ENCODE data around the gene TMEM144. TPM values are rescaled to one million over a fixed set of nuclear protein-coding genes. Genes with fewer than 3 reads are reported as not detected.
"Not testable (repeated sequence)": the region's sequence is repeated elsewhere in the genome, so short reads cannot be mapped to it uniquely, and the experiment has no call there.

TMEM144 gene
- total RNA-seq, 2 donors from 2014 or later, result 9.3 to 11.1 TPM

- intact Hi-C loops (cut with DNase I), result no loop called here
- no peak for ATAC-seq
Measured at GRCh38 chr4:158186815-158187214, 23.5 kb upstream of the TMEM144 start.

GRCh38 chr4:158189422-158189821 is 20.9 kb upstream of the TMEM144 start:
- ATAC-seq (no peak), DNase-seq (no peak)
- intact Hi-C loops (cut with DNase I), result no loop called here

More at GRCh38 chr4:158186815-158187214, 23.5 kb upstream of the TMEM144 start:
- DNase-seq, result no peak

DNA sequence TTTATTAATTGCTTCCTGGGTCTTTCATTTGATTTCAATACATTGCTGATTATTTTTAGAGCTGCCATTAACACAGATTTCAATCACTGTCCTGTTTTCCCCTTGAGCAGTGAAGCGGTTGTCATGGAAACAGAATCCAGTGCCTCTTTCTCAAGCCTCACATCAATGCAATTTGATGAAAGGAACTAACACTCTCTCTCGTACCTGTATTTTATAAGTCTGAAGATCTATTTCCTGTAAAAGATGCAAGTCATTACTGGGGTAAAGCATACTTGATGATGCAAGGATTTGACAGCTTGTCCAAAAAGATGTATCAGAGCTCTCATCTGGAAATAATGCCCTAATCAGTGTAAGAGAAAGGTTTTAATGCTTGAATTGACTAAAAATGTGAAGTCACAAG is 19.6 kb upstream of the TMEM144 start:
- intact Hi-C loops (cut with DNase I), result loop anchor here (5.0 to 10.0 kb wide), 2 partner anchors 62 to 64 kb away; no protein-coding TSS in a partner anchor
- DNase-seq, result no peak
- ATAC-seq, result no peak

GRCh38 chr4:158192439-158193158 is 17.7 kb upstream of the TMEM144 start:
- no peak for DNase-seq
- ATAC-seq, result peak; percentile 25 to 64
- intact Hi-C loops (cut with DNase I), result loop anchor here (5.0 to 10.0 kb wide), 2 partner anchors 60 to 62 kb away; no protein-coding TSS in a partner anchor

DNA sequence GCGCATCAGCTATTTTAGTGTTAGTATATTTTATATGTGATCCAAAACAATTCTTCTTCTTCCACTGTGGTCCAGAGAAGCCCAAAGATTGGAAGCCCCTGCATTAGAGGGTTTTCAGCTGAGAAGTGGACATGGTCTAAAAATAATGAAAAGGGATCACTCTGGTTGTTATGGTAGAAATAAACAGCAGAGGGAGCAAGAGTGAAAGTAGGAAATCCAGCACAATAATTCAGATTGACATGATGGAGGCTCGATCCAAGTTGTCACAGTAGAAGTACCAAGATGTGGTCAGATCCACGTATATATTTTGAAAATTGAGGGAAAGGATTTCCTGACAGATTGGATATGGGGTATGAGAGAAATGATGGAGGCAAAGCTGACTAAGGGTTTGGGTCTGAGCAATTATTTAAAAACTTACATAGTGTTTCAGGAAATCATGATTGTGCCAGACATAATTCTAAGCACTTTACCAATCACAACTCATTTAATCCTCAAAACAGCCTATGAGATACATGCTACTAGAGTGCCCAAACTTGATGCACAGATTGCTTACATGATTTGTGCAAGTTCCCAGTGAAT is 17.0 kb upstream of the TMEM144 start:
- DNase-seq (no peak), ATAC-seq (peak; percentile 61 to 67)
- intact Hi-C loops (cut with DNase I), result loop anchor here (5.0 to 10.0 kb wide), 2 partner anchors 59 to 62 kb away; no protein-coding TSS in a partner anchor

- no peak for ATAC-seq
- intact Hi-C loops (cut with DNase I), result loop anchor here in 1 of 2 donors (10.0 kb wide), 1 partner anchor 60 kb away; no protein-coding TSS in a partner anchor
- DNase-seq, result no peak
Measured at GRCh38 chr4:158195297-158195696, 15.0 kb upstream of the TMEM144 start.

DNA sequence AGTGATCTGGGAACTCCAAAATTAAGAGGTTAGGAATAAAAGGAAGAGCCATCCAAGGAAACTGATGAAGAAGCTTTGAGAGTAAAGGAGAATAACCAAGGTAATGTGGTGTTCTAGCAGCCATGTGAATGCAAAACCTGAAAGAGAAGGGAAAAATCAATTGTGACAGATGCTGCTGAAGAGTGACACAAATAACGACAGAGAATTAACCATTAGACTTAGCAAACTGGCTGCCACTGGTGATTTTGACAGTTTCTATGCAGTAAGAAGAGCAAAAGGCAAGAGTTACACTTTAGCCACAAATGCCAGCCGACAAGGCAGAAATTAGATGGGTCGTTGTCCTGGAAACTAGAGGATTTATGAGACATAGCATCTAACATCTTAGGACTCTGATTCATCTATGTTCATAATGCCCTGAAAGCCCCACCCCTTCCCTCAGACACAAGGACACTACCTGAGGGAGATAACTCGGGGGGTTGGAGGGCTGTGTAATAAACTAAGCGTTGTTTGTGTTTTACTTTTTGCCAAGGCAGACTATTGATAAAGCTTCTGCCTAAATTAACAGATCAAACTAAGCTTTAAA is 13.0 kb upstream of the TMEM144 start:
- intact Hi-C loops (cut with DNase I), result loop anchor here in 1 of 2 donors (10.0 kb wide), 1 partner anchor 58 kb away; no protein-coding TSS in a partner anchor
- DNase-seq, result no peak
- ATAC-seq, result no peak

GRCh38 chr4:158200214-158200613 is 10.1 kb upstream of the TMEM144 start:
- intact Hi-C loops (cut with DNase I), result no loop called here

GRCh38 chr4:158201322-158201721 is 9.0 kb upstream of the TMEM144 start:
- DNase-seq (no peak), ATAC-seq (peak in 1 of 2 donors; percentile 22)
- intact Hi-C loops (cut with DNase I), result no loop called here

More at GRCh38 chr4:158200214-158200613, 10.1 kb upstream of the TMEM144 start:
- ATAC-seq, result no peak
- no peak for DNase-seq

DNA sequence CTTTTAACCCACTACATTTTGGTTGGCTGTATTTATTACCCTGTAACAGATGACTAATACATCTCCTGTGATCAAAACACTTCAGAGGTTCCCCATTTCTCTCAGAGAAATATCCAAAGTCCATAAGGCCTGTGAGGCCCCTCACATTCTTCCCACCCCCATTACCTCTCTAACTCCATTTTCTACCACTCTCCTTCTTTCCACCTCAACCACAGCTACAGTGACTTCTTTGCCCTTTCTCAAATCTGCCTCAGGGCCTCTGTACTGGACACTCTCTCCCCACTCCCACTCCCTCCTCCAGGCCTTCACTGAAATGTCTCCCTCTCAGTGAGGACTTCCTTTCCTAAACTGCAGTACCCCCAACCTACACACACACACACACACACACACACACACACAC is 8.4 kb upstream of the TMEM144 start:
- intact Hi-C loops (cut with DNase I), result no loop called here
- no peak for DNase-seq
- no peak for ATAC-seq

GRCh38 chr4:158202481-158202880 is 7.8 kb upstream of the TMEM144 start:
- ATAC-seq, result no peak
- intact Hi-C loops (cut with DNase I), result no loop called here
- DNase-seq, result no peak

DNA sequence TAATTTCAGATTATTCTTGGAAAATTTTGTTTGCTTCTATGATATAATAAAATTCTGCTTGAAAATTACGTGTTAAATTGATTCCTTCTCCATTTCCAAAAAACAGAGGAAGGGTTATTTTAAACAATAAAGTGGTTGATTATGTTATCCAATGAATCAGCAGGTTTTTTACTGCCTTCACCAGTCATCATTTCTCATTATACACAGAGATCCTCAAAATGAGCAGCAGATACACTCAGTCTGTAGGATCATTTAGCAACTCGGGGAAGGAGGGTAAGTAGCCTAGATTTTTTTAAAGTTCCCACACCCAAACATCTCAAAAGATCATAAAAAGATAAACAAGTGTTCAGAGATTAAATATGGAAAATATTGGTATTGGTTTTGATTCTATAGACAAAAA is 6.8 kb upstream of the TMEM144 start:
- intact Hi-C loops (cut with DNase I), result no loop called here
- DNase-seq, result no peak
- no peak for ATAC-seq

GRCh38 chr4:158203929-158204328 is 6.4 kb upstream of the TMEM144 start:
- intact Hi-C loops (cut with DNase I), result no loop called here
- ATAC-seq (no peak), DNase-seq (no peak)

- intact Hi-C loops (cut with DNase I), result no loop called here
- DNase-seq (no peak), ATAC-seq (peak in 1 of 2 donors; percentile 42)
Measured at GRCh38 chr4:158208963-158209640, 1.2 kb upstream of the TMEM144 start.

- intact Hi-C loops (cut with DNase I), result no loop called here
- ATAC-seq, result no peak
- DNase-seq, result no peak
Measured at GRCh38 chr4:158211222-158211621, 936 bp downstream of the TMEM144 start.

GRCh38 chr4:158213466-158213865 is 3.2 kb downstream of the TMEM144 start:
- intact Hi-C loops (cut with DNase I), result no loop called here
- ATAC-seq (no peak), DNase-seq (no peak)

DNA sequence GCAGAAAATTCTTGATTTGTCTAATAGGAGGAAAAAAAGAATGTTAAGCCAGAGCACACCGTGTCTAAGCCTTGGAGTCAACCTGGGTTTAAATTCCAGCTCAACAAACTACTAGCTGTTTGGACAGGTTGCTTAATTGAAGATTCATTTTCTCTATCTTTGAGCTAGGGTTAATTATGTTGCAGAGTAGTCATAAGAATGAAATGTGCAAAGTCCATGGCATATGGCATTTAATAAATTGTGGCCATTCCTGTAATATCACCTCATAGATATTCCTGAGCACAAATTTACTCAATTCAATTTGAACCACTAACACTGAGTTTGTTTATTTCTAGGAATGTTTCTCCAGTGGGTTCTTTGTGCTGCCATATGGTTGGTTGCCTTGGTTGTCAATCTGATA is 4.6 kb downstream of the TMEM144 start:
- no peak for DNase-seq
- ATAC-seq, result no peak
- intact Hi-C loops (cut with DNase I), result no loop called here

- peak; percentile 81 to 87 for ATAC-seq
- intact Hi-C loops (cut with DNase I), result no loop called here
- DNase-seq, result no peak
Measured at GRCh38 chr4:158217763-158218162, 7.5 kb downstream of the TMEM144 start.

DNA sequence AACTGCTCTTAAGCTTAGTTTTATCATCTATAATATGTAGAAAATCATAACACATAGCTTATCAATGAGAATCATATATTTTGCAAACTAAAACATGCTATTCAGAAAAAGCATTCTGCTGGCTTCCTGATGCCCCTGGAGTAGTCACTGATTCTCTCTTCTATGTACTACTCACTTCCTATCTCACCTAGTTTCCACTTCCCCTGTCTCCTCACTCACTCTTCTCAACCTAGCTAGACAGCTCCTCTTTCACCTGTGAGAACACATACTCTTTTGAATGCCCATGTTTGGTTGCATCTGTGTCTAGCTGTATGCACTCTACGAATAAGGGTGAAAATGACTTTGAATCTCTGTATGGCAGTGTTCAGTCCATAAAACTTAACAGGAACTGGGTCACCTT is 9.3 kb downstream of the TMEM144 start:
- intact Hi-C loops (cut with DNase I), result no loop called here
- DNase-seq, result no peak
- ATAC-seq, result no peak

GRCh38 chr4:158224318-158224717 is 14.0 kb downstream of the TMEM144 start:
- DNase-seq; intact Hi-C loops (cut with DNase I): not testable (repeated sequence)

More at GRCh38 chr4:158224318-158224717, 14.0 kb downstream of the TMEM144 start:
- ATAC-seq, result not testable (repeated sequence)
